SU-DHL-6 (cell line): ENCODE measurements around the gene PDGFD.

Source experiments
- H2AFZ ChIP-seq: fragments of 200-600 bp; sonication (generic); 2 replicates; pipeline ENCODE4 v1.6.1; 2014; ENCODE audit warnings: low read depth, mild to moderate bottlenecking, moderate library complexity, mixed read lengths, antibody characterized with exemption, low read length; ENCODE audit not compliant: severe bottlenecking
- H3F3A ChIP-seq: fragments of 200-600 bp; shearing (Covaris generic); 2 replicates; pipeline ENCODE4 v1.6.0; 2016; ENCODE audit warnings: antibody characterized with exemption, mild to moderate bottlenecking; ENCODE audit not compliant: insufficient read depth
- H3K27ac ChIP-seq: fragments of 200-600 bp; sonication (generic); 2 replicates; pipeline ENCODE4 v1.5.1; 2016; ENCODE audit warnings: low read depth, mild to moderate bottlenecking, low read length, moderate library complexity, mixed read lengths
- H3K27me3 ChIP-seq: fragments of 200-600 bp; sonication (generic), shearing (Covaris generic); 2 replicates; pipeline ENCODE4 v1.6.0; 2014; ENCODE audit warnings: mild to moderate bottlenecking, low read length
- H3K36me3 ChIP-seq: fragments of 200-600 bp; sonication (generic); 2 replicates; pipeline ENCODE4 v1.6.1; 2014; ENCODE audit warnings: mild to moderate bottlenecking, low read length, mixed read lengths
- H3K4me2 ChIP-seq: fragments of 300-600, 200-600 bp; shearing (Covaris generic), sonication (generic); 2 replicates; pipeline ENCODE4 v1.6.0; 2014; ENCODE audit warnings: low read length, low read depth, mild to moderate bottlenecking; ENCODE audit not compliant: poor library complexity, severe bottlenecking
- H3K4me3 ChIP-seq: fragments of 200-600 bp; sonication (generic); 2 replicates; pipeline ENCODE4 v1.5.1; 2014; ENCODE audit warnings: antibody characterized with exemption, low read length, mild to moderate bottlenecking, mixed read lengths; ENCODE audit not compliant: insufficient read depth, poor library complexity, severe bottlenecking
- H3K79me2 ChIP-seq: fragments of 200-600 bp; sonication (generic); 2 replicates; pipeline ENCODE4 v1.6.1; 2014; ENCODE audit warnings: mild to moderate bottlenecking, low read length, moderate library complexity; ENCODE audit not compliant: insufficient read depth
- H3K9ac ChIP-seq: fragments of 200-600 bp; sonication (generic); 2 replicates; pipeline ENCODE4 v1.7.0; 2014; ENCODE audit warnings: mild to moderate bottlenecking, low read length
- H3K9me2 ChIP-seq: fragments of 200-600 bp; sonication (generic); replicated peaks from 2 replicates; pipeline ENCODE4 v1.6.1; 2014; ENCODE audit warnings: low read length; ENCODE audit not compliant: insufficient read depth
- H3K9me3 ChIP-seq: fragments of 200-600 bp; sonication (generic); 2 replicates; pipeline ENCODE4 v1.6.1; 2014; ENCODE audit warnings: low read length, mixed read lengths; ENCODE audit not compliant: insufficient read depth
- H4K20me1 ChIP-seq: fragments of 200-600 bp; sonication (generic); 2 replicates; pipeline ENCODE4 v1.6.1; 2014; ENCODE audit warnings: low read depth, mild to moderate bottlenecking, antibody characterized with exemption, low read length, moderate library complexity, mixed read lengths
- CTCF ChIP-seq: fragments of 200-600 bp; sonication (generic); IDR thresholded peaks from one replicate; pipeline ENCODE4 v1.5.1; 2017; ENCODE audit warnings: antibody characterized with exemption, mild to moderate bottlenecking, low read length, moderate library complexity; ENCODE audit not compliant: insufficient read depth, poor library complexity, severe bottlenecking
- EZH2phosphoT487 ChIP-seq: fragments of 200-600 bp; sonication (generic), shearing (Covaris generic); conservative IDR thresholded peaks from 2 replicates; pipeline ENCODE4 v1.6.1; 2018; ENCODE audit warnings: mild to moderate bottlenecking, antibody characterized with exemption, low read length, moderate library complexity, mixed read lengths

PDGFD gene

GRCh38 chr11:103883291-103883690 lies 280.7 kb downstream of the PDGFD start:
- Histone ChIP-seq H3K4me2 (no peak overlapping the region), H3K36me3 (no peaks in the 10 kb centered on the region), H3K9ac (no peak overlapping the region), H3K4me3 (no peak overlapping the region), H2AFZ (no peak overlapping the region), H3K9me3 (no peaks in the 10 kb centered on the region), H4K20me1 (no peaks in the 10 kb centered on the region), H3K27ac (no peak overlapping the region), H3K79me2 (no peaks in the 10 kb centered on the region), H3K9me2 (no peaks in the 10 kb centered on the region), H3K27me3 (no peaks in the 10 kb centered on the region), H3F3A (no peaks in the 10 kb centered on the region)
- TF ChIP-seq EZH2phosphoT487 = no peak
- no peak for TF ChIP-seq CTCF

GRCh38 chr11:103881584-103881983 lies 282.4 kb downstream of the PDGFD start:
- TF ChIP-seq EZH2phosphoT487 (no peak), CTCF (no peak)
- H3K9me2 ChIP-seq = no peaks in the 10 kb centered on the region
- H3F3A ChIP-seq = no peaks in the 10 kb centered on the region
- H3K4me3 ChIP-seq = no peak overlapping the region
- H3K9ac ChIP-seq = no peak overlapping the region
- no peaks in the 10 kb centered on the region for H4K20me1 ChIP-seq
- no peak overlapping the region for H3K27ac ChIP-seq
- H3K27me3 ChIP-seq = no peaks in the 10 kb centered on the region
- no peaks in the 10 kb centered on the region for H3K79me2 ChIP-seq
- no peak overlapping the region for H2AFZ ChIP-seq
- H3K4me2 ChIP-seq = no peak overlapping the region
- H3K36me3 ChIP-seq = no peaks in the 10 kb centered on the region
- no peaks in the 10 kb centered on the region for H3K9me3 ChIP-seq

- TF ChIP-seq EZH2phosphoT487 (no peak), CTCF (no peak)
- Histone ChIP-seq H3K27ac (no peak overlapping the region), H3K79me2 (no peaks in the 10 kb centered on the region), H3K4me2 (no peak overlapping the region), H3K4me3 (no peak overlapping the region), H3K36me3 (no peaks in the 10 kb centered on the region), H3K9me2 (no peaks in the 10 kb centered on the region), H3K9me3 (no peaks in the 10 kb centered on the region), H3K9ac (no peak overlapping the region), H3K27me3 (no peaks in the 10 kb centered on the region), H4K20me1 (no peaks in the 10 kb centered on the region), H2AFZ (no peak overlapping the region), H3F3A (peaks cover 6% of the 10 kb centered on the region; the same call in 1 of the 2 replicates)
Observed at GRCh38 chr11:103880968-103881367, 283.0 kb downstream of the PDGFD start.

GRCh38 chr11:103878646-103879045 lies 285.3 kb downstream of the PDGFD start:
- Histone ChIP-seq H4K20me1 (no peaks in the 10 kb centered on the region), H3K4me2 (no peak overlapping the region), H3K9me3 (no peaks in the 10 kb centered on the region)

More at GRCh38 chr11:103878646-103879045, 285.3 kb downstream of the PDGFD start:
- H3K9me2 ChIP-seq = no peaks in the 10 kb centered on the region
- peaks cover 9% of the 10 kb centered on the region; the same call in 1 of the 2 replicates for H3F3A ChIP-seq
- H3K79me2 ChIP-seq = no peaks in the 10 kb centered on the region
- no peak overlapping the region for H3K27ac ChIP-seq
- no peaks in the 10 kb centered on the region for H3K27me3 ChIP-seq
- H3K36me3 ChIP-seq = no peaks in the 10 kb centered on the region
- H3K4me3 ChIP-seq = no peak overlapping the region
- H3K9ac ChIP-seq = no peak overlapping the region
- no peak overlapping the region for H2AFZ ChIP-seq
- TF ChIP-seq EZH2phosphoT487 (no peak), CTCF (no peak)
